ENCODE data around the gene NEIL3.

Gene NEIL3

GRCh38 chr4:177356206-177356605 lies 46.5 kb downstream of the NEIL3 start:
- DNase-seq (ENCODE audit: extremely low read depth, insufficient read length) = no peak
- H3K27me3 ChIP-seq (replicated peaks; ENCODE audit: control insufficient read depth, insufficient read depth, low read length) = no peaks in the 10 kb centered on the region
- no peak for TF ChIP-seq CTCF (IDR thresholded peaks at IDR 0.05; ENCODE audit: insufficient read depth, low read length, poor library complexity, severe bottlenecking)
- H3K36me3 ChIP-seq (ENCODE audit: control insufficient read depth, insufficient read depth, low read length) = no peaks in the 10 kb centered on the region
- no peak overlapping the region for H3K4me3 ChIP-seq (replicated peaks; ENCODE audit: low read depth, low read length)

GRCh38 chr4:177356921-177357320 lies 47.2 kb downstream of the NEIL3 start:
- Histone ChIP-seq H3K4me3 (replicated peaks; ENCODE audit: low read depth, low read length) (no peak overlapping the region), H3K27me3 (replicated peaks; ENCODE audit: control insufficient read depth, insufficient read depth, low read length) (no peaks in the 10 kb centered on the region), H3K36me3 (ENCODE audit: control insufficient read depth, insufficient read depth, low read length) (no peaks in the 10 kb centered on the region)
- no peak for TF ChIP-seq CTCF (IDR thresholded peaks at IDR 0.05; ENCODE audit: insufficient read depth, low read length, poor library complexity, severe bottlenecking)
- DNase-seq (ENCODE audit: extremely low read depth, insufficient read length) = no peak

- no peak overlapping the region for H3K4me3 ChIP-seq (replicated peaks; ENCODE audit: low read depth, low read length)
- H3K36me3 ChIP-seq (ENCODE audit: control insufficient read depth, insufficient read depth, low read length) = no peaks in the 10 kb centered on the region
- peak; percentile 14 for TF ChIP-seq CTCF (IDR thresholded peaks at IDR 0.05; ENCODE audit: insufficient read depth, low read length, poor library complexity, severe bottlenecking)
- no peak for DNase-seq (ENCODE audit: extremely low read depth, insufficient read length)
- no peaks in the 10 kb centered on the region for H3K27me3 ChIP-seq (replicated peaks; ENCODE audit: control insufficient read depth, insufficient read depth, low read length)
Observed at GRCh38 chr4:177367336-177367735, 57.7 kb downstream of the NEIL3 start.

- no peaks in the 10 kb centered on the region for H3K27me3 ChIP-seq (replicated peaks; ENCODE audit: control insufficient read depth, insufficient read depth, low read length)
- H3K36me3 ChIP-seq (ENCODE audit: control insufficient read depth, insufficient read depth, low read length) = no peaks in the 10 kb centered on the region
- no peak overlapping the region for H3K4me3 ChIP-seq (replicated peaks; ENCODE audit: low read depth, low read length)
- no peak for DNase-seq (ENCODE audit: extremely low read depth, insufficient read length)
- no peak for TF ChIP-seq CTCF (IDR thresholded peaks at IDR 0.05; ENCODE audit: insufficient read depth, low read length, poor library complexity, severe bottlenecking)
Observed at GRCh38 chr4:177369372-177369771, 59.7 kb downstream of the NEIL3 start.

GRCh38 chr4:177371461-177371860 lies 61.8 kb downstream of the NEIL3 start:
- no peak for DNase-seq (ENCODE audit: extremely low read depth, insufficient read length)
- TF ChIP-seq CTCF (IDR thresholded peaks at IDR 0.05; ENCODE audit: insufficient read depth, low read length, poor library complexity, severe bottlenecking) = no peak
- H3K4me3 ChIP-seq (replicated peaks; ENCODE audit: low read depth, low read length) = no peak overlapping the region
- no peaks in the 10 kb centered on the region for H3K27me3 ChIP-seq (replicated peaks; ENCODE audit: control insufficient read depth, insufficient read depth, low read length)
- no peaks in the 10 kb centered on the region for H3K36me3 ChIP-seq (ENCODE audit: control insufficient read depth, insufficient read depth, low read length)

- TF ChIP-seq CTCF (IDR thresholded peaks at IDR 0.05; ENCODE audit: insufficient read depth, low read length, poor library complexity, severe bottlenecking) = no peak
- no peak for DNase-seq (ENCODE audit: extremely low read depth, insufficient read length)
- Histone ChIP-seq H3K36me3 (ENCODE audit: control insufficient read depth, insufficient read depth, low read length) (no peaks in the 10 kb centered on the region), H3K4me3 (replicated peaks; ENCODE audit: low read depth, low read length) (no peak overlapping the region), H3K27me3 (replicated peaks; ENCODE audit: control insufficient read depth, insufficient read depth, low read length) (no peaks in the 10 kb centered on the region)
Observed at GRCh38 chr4:177374966-177375365, 65.3 kb downstream of the NEIL3 start.
